ENCODE measurements around the gene PHLPP1. TPM values are rescaled to one million over a fixed set of nuclear protein-coding genes. Genes with fewer than 3 reads are reported as not detected.
A peak's percentile ranks its signal among the peaks of the same experiment; 100 is the strongest.

The PHLPP1 gene
- total and polyA plus RNA-seq, 9 of the 15 experiments (the other 6 are each of a cell fraction or from before 2014, with no cell fraction given) = 0.56 to 9.0 (median 4.5) TPM

- Histone ChIP-seq H3K9me1 (ENCODE audit: control insufficient read depth, insufficient read depth, low read length) (peaks cover 3% of the 10 kb centered on the region), H3K9me3 (replicated peaks; ENCODE audit: control insufficient read depth, insufficient read depth, low read depth, low read length) (0 out of 2 replicates have a peak, but pooled peaks cover 2% of the 10 kb centered on the region), H3K9ac (ENCODE audit: insufficient read depth in 1 of 2, low read depth in 2 of 2, low read length in 2 of 2) (no peak overlapping the region), H3K79me2 (ENCODE audit: control insufficient read depth, insufficient read depth, low read length) (peaks cover 7% of the 10 kb centered on the region; the same call in 2 of the 3 replicates), H3K4me1 (replicated peaks in 1 of 2; ENCODE audit: control insufficient read depth in 2 of 2, insufficient read depth in 2 of 2, low read length in 2 of 2) (peaks cover 3 to 16% of the 10 kb centered on the region in 2 experiments; a peak in 3 of 5 replicates), H2AFZ (ENCODE audit: low read depth, low read length) (no peak overlapping the region), H3K36me3 (ENCODE audit: control insufficient read depth, insufficient read depth, low read length) (peaks cover 6% of the 10 kb centered on the region; the same call in 1 of the 3 replicates), H3K4me2 (ENCODE audit: insufficient read depth, low read length) (no peak overlapping the region), H3K4me3 (no peak overlapping the region), H3K27ac (ENCODE audit: extremely low read depth, low read depth, low read length) (no peak overlapping the region), H4K20me1 (replicated peaks; ENCODE audit: control insufficient read depth, insufficient read depth, low read length) (no peaks in the 10 kb centered on the region), H3K27me3 (ENCODE audit: control insufficient read depth in 2 of 2, insufficient read depth in 2 of 2, low read length in 2 of 2) (no peaks in the 10 kb centered on the region)
- ChIA-PET POLR2A (interaction anchor here (0.7 kb wide), 1 partner anchor 113 kb away, joined by 3 read pairs; no protein-coding TSS in a partner anchor), CTCF (ENCODE audit: low intra/inter-chr PET ratio) (no interaction called here)
- peak; percentile 72 for FAIRE-seq
- in situ Hi-C loops (cut with MboI) (no loop called here), intact Hi-C loops (cut with micrococcal nuclease) (loop anchor here (10.0 kb wide), 1 partner anchor 85 kb away; no protein-coding TSS in a partner anchor)
- ATAC-seq = peak; percentile 68
- peak; percentile 9 to 33 (median 18) for DNase-seq (ENCODE audit: extremely low read depth in 1 of 4, low spot score in 3 of 4)
- WGBS (ENCODE audit: insufficient coverage, low coverage, missing lambda C conversion rate) = 25% methylated on average over 7 of the region's 7 CpGs
- no TSS peak for BruUV-seq (replicated peaks)
- TF ChIP-seq E2F3 (CRISPR knock-in tag; IDR thresholded peaks at IDR 0.05) (no peak), ETV1 (tag; conservative IDR thresholded peaks at IDR 0.05; ENCODE audit: low read depth) (no peak), MEIS2 (IDR thresholded peaks at IDR 0.05; ENCODE audit: partially characterized antibody) (peak; percentile 25), U2AF2 (optimal IDR thresholded peaks at IDR 0.05; ENCODE audit: low read depth, low read length) (no peak), ZNF347 (CRISPR knock-in tag; IDR thresholded peaks at IDR 0.05; ENCODE audit: low read depth) (no peak), TCF3 (CRISPR knock-in tag; IDR thresholded peaks at IDR 0.05) (0 out of 2 replicates have a peak, but pooled peaks have one; percentile 36), CCAR2 (IDR thresholded peaks at IDR 0.05; ENCODE audit: low read depth, low read length) (no peak), MAFK (IDR thresholded peaks at IDR 0.05; ENCODE audit: low read length) (peak; percentile 36; the same call in 1 of the 2 replicates), ZBED1 (IDR thresholded peaks at IDR 0.05) (no peak), GTF2A2 (tag; IDR thresholded peaks at IDR 0.05) (no peak), BCL6 (CRISPR knock-in tag; IDR thresholded peaks at IDR 0.05) (no peak), LARP7 (IDR thresholded peaks at IDR 0.05) (no peak), MTA3 (IDR thresholded peaks at IDR 0.05; ENCODE audit: borderline replicate concordance) (no peak), SAFB (IDR thresholded peaks at IDR 0.05; ENCODE audit: borderline replicate concordance, low read depth, low read length) (no peak), TAL1 (IDR thresholded peaks at IDR 0.05) (peak; percentile 29; the same call in 1 of the 2 replicates), FOSL1 (tag; conservative IDR thresholded peaks at IDR 0.05) (0 out of 2 replicates have a peak, but pooled peaks have one; percentile 24), MECOM (CRISPR knock-in tag; IDR thresholded peaks at IDR 0.05) (no peak), CBFA2T2 (conservative IDR thresholded peaks at IDR 0.05) (no peak), RCOR1 (IDR thresholded peaks at IDR 0.05; ENCODE audit: borderline replicate concordance in 1 of 2, low read depth in 2 of 2, low read length in 2 of 2) (peak in 1 of 2 experiments; percentile 61; a peak in 1 of 4 replicates), PCBP1 (IDR thresholded peaks at IDR 0.05; ENCODE audit: low read depth, low read length, poor library complexity, severe bottlenecking) (no peak), MAFF (IDR thresholded peaks at IDR 0.05; ENCODE audit: low read length) (peak; percentile 26; the same call in 1 of the 2 replicates), FOXJ3 (CRISPR knock-in tag; IDR thresholded peaks at IDR 0.05) (no peak), ZNF76 (CRISPR knock-in tag; IDR thresholded peaks at IDR 0.05; ENCODE audit: borderline replicate concordance) (no peak), ETV6 (IDR thresholded peaks at IDR 0.05; ENCODE audit: borderline replicate concordance in 1 of 2, low read depth in 2 of 2, low read length in 1 of 2) (no peak), ETV6 (CRISPR knock-in tag; IDR thresholded peaks at IDR 0.05; ENCODE audit: borderline replicate concordance) (no peak), NFE2 (IDR thresholded peaks at IDR 0.05; ENCODE audit: low read depth) (peak; percentile 80), LCOR (CRISPR knock-in tag; IDR thresholded peaks at IDR 0.05) (no peak)
Observed at GRCh38 chr18:62829936-62830335, 114.6 kb downstream of the PHLPP1 start.
